H1 (cell line): ENCODE results near the gene NIT2. TPM values are rescaled to one million over a fixed set of nuclear protein-coding genes. Genes with fewer than 3 reads are reported as not detected.

Experiments used
- CTCF ChIA-PET: fragments of 300-600 bp; sonication (Branson Sonifier 250); formaldehyde crosslinking; loops from one replicate; lab custom pipeline; 2021; ENCODE audit not compliant: partially characterized antibody; lab: Charles Lee
- POLR2A ChIA-PET: fragments of 300-600 bp; sonication (Branson Sonifier 250); formaldehyde crosslinking; loops from one replicate; lab custom pipeline; 2021; ENCODE audit warnings: inconsistent platforms; ENCODE audit not compliant: partially characterized antibody; lab: Charles Lee
- DNase-seq, 2 experiments: peaks; one replicate each; pipeline versions ENCODE4 v3.0.0 to v3.0.0-alpha.2; 2010 to 2022; ENCODE audit warnings: low spot score in 2 of 2, low read depth in 1 of 2, mixed read lengths in 1 of 2
- FAIRE-seq: peaks from 2 replicates; lab custom pipeline; 2011; peaks lifted over from hg19 to GRCh38; lab: Jason Lieb, UNC
- H2AFZ ChIP-seq: 2 replicates; pipeline ENCODE4 v1.8.1; 2012; ENCODE audit warnings: low read length, inconsistent platforms
- H2AK5ac ChIP-seq: 2 replicates; pipeline ENCODE4 v1.6.1; 2013; ENCODE audit warnings: low read depth, low read length
- H2BK120ac ChIP-seq: replicated peaks from 2 replicates; pipeline ENCODE3; 2013; ENCODE audit warnings: low read depth, low read length, inconsistent platforms
- H2BK12ac ChIP-seq: 2 replicates; pipeline ENCODE4 v1.6.1; 2013; ENCODE audit warnings: low read depth, low read length
- H2BK15ac ChIP-seq: 2 replicates; pipeline ENCODE4 v1.6.1; 2013; ENCODE audit warnings: low read length
- H2BK20ac ChIP-seq: 2 replicates; pipeline ENCODE4 v1.6.1; 2013; ENCODE audit warnings: low read length
- H2BK5ac ChIP-seq: 2 replicates; pipeline ENCODE4 v1.6.1; 2013; ENCODE audit warnings: low read depth, low read length
- H3K14ac ChIP-seq: 2 replicates; pipeline ENCODE4 v1.6.1; 2013; ENCODE audit warnings: inconsistent platforms; ENCODE audit not compliant: insufficient read length
- H3K18ac ChIP-seq: 2 replicates; pipeline ENCODE4 v1.6.1; 2013; ENCODE audit warnings: low read length; ENCODE audit errors: extremely low read depth
- H3K23ac ChIP-seq: 2 replicates; pipeline ENCODE4 v1.6.1; 2013; ENCODE audit warnings: inconsistent platforms; ENCODE audit not compliant: insufficient read length
- H3K23me2 ChIP-seq: 2 replicates; pipeline ENCODE4 v1.6.1; 2013; ENCODE audit warnings: low read depth, low read length
- H3K27ac ChIP-seq: 2 replicates; pipeline ENCODE4 v1.6.1; 2011; ENCODE audit warnings: low read depth, low read length, inconsistent platforms
- H3K27me3 ChIP-seq, 4 experiments: replicated peaks in 1 of 4; 1 replicate in 1 of 4; 2 replicates in 3 of 4; pipeline versions ENCODE4 v1.6.1 to v1.8.1; 2011 to 2013; ENCODE audit warnings: low read length in 3 of 4, mild to moderate bottlenecking in 3 of 4, inconsistent platforms in 2 of 4, mixed read lengths in 2 of 4, moderate library complexity in 1 of 4; ENCODE audit not compliant: control insufficient read depth in 3 of 4, insufficient read depth in 3 of 4; ENCODE audit errors: extremely low read depth in 1 of 4
- H3K36me3 ChIP-seq, 4 experiments: 2 replicates each; pipeline versions ENCODE4 v1.6.1 to v1.8.1; 2011 to 2013; ENCODE audit warnings: mild to moderate bottlenecking in 4 of 4, low read length in 3 of 4, moderate library complexity in 2 of 4, control low read depth in 1 of 4, inconsistent platforms in 1 of 4; ENCODE audit not compliant: insufficient read depth in 4 of 4, control insufficient read depth in 2 of 4
- H3K4ac ChIP-seq: replicated peaks from 2 replicates; pipeline ENCODE3; 2013; ENCODE audit warnings: low read length, low read depth, mixed read lengths, inconsistent platforms; ENCODE audit not compliant: insufficient read length
- H3K4me1 ChIP-seq, 4 experiments: replicated peaks in 1 of 4; 1 replicate in 1 of 4; 2 replicates in 3 of 4; pipeline versions ENCODE4 v1.6.1 to v1.8.1; 2011 to 2013; ENCODE audit warnings: low read length in 3 of 4, inconsistent platforms in 2 of 4, mixed read lengths in 1 of 4; ENCODE audit not compliant: insufficient read depth in 4 of 4, control insufficient read depth in 3 of 4
- H3K4me2 ChIP-seq, 2 experiments: 2 replicates each; pipeline versions ENCODE4 v1.6.1 to v1.8.1; 2011 to 2013; ENCODE audit warnings: low read depth in 2 of 2, low read length in 2 of 2, control low read depth in 1 of 2, inconsistent platforms in 1 of 2, mild to moderate bottlenecking in 1 of 2; ENCODE audit not compliant: insufficient read depth in 1 of 2
- H3K4me3 ChIP-seq, 4 experiments: fragments of 200-600, 300-600 bp in 1 of 4; sonication (generic), shearing (Covaris generic), sonication (Bioruptor Twin) in 1 of 4; 2 replicates each; pipeline versions ENCODE4 v1.5.1 to v1.8.1; 2011 to 2016; ENCODE audit warnings: low read length in 4 of 4, low read depth in 3 of 4, control low read depth in 2 of 4, inconsistent platforms in 2 of 4, mild to moderate bottlenecking in 2 of 4, mixed read lengths in 1 of 4, moderate library complexity in 1 of 4; ENCODE audit not compliant: insufficient read depth in 2 of 4; ENCODE audit errors: extremely low read depth in 1 of 4
- H3K56ac ChIP-seq: replicated peaks from 2 replicates; pipeline ENCODE3; 2013; ENCODE audit warnings: low read depth, mild to moderate bottlenecking, mixed read lengths, low read length, inconsistent platforms; ENCODE audit not compliant: insufficient read length
- H3K79me1 ChIP-seq: 2 replicates; pipeline ENCODE4 v1.6.1; 2013; ENCODE audit warnings: low read depth, low read length, control low read depth
- H3K79me2 ChIP-seq, 2 experiments: 2 replicates each; pipeline versions ENCODE4 v1.6.1 to v1.8.1; 2012 to 2013; ENCODE audit warnings: low read length in 2 of 2, mild to moderate bottlenecking in 2 of 2, inconsistent platforms in 1 of 2; ENCODE audit not compliant: insufficient read depth in 2 of 2, control insufficient read depth in 1 of 2
- H3K9ac ChIP-seq, 4 experiments: replicated peaks in 1 of 4; 1 replicate in 1 of 4; 2 replicates in 3 of 4; pipeline versions ENCODE4 v1.6.1 to v1.8.1; 2011 to 2013; ENCODE audit warnings: low read depth in 3 of 4, low read length in 3 of 4, control low read depth in 2 of 4, mild to moderate bottlenecking in 2 of 4, moderate library complexity in 2 of 4, inconsistent platforms in 1 of 4; ENCODE audit errors: extremely low read depth in 1 of 4
- H3K9me3 ChIP-seq, 2 experiments: 2 replicates each; pipeline versions ENCODE4 v1.6.1 to v1.8.1; 2012 to 2013; ENCODE audit warnings: mild to moderate bottlenecking in 2 of 2, moderate library complexity in 2 of 2, control low read depth in 1 of 2, inconsistent platforms in 1 of 2, low read depth in 1 of 2, low read length in 1 of 2, mixed read lengths in 1 of 2; ENCODE audit not compliant: insufficient read depth in 2 of 2
- H4K20me1 ChIP-seq, 2 experiments: replicated peaks in 1 of 2; 2 replicates each; pipeline versions ENCODE3 to v1.8.1; 2011 to 2013; ENCODE audit warnings: inconsistent platforms in 2 of 2, low read length in 2 of 2, mild to moderate bottlenecking in 1 of 2; ENCODE audit not compliant: insufficient read depth in 2 of 2, control insufficient read depth in 1 of 2
- H4K5ac ChIP-seq: 2 replicates; pipeline ENCODE4 v1.6.1; 2013; ENCODE audit warnings: low read length, low read depth, mixed read lengths, inconsistent platforms; ENCODE audit not compliant: insufficient read length
- H4K8ac ChIP-seq: 2 replicates; pipeline ENCODE4 v1.8.0; 2013; ENCODE audit warnings: mild to moderate bottlenecking, moderate library complexity, low read length, inconsistent platforms; ENCODE audit not compliant: insufficient read depth; ENCODE audit errors: extremely low read depth
- H4K91ac ChIP-seq: replicated peaks from 2 replicates; pipeline ENCODE3; 2013; ENCODE audit warnings: low read length, mixed read lengths, inconsistent platforms; ENCODE audit not compliant: insufficient read length
- ATF2 ChIP-seq: IDR thresholded peaks from 2 replicates; pipeline ENCODE4 v1.6.1; 2012; ENCODE audit warnings: low read length, inconsistent platforms
- PHF8 ChIP-seq: fragments of 200-600 bp; sonication (generic); conservative IDR thresholded peaks from 2 replicates; pipeline ENCODE4 v1.7.1; 2012; ENCODE audit warnings: low read depth, mild to moderate bottlenecking, inconsistent platforms, low read length, moderate library complexity
- POU5F1 ChIP-seq: IDR thresholded peaks from 2 replicates; pipeline ENCODE4 v1.6.1; 2011; ENCODE audit warnings: low read depth, mild to moderate bottlenecking, low read length, moderate library complexity
- SIN3A ChIP-seq, 2 experiments: IDR thresholded peaks in 1 of 2; conservative IDR thresholded peaks in 1 of 2; 2 replicates each; pipeline ENCODE4 v1.6.1; 2011 to 2012; ENCODE audit warnings: low read length in 2 of 2, improper control_type of control experiment in 1 of 2, low read depth in 1 of 2, mild to moderate bottlenecking in 1 of 2
- SIX5 ChIP-seq: IDR thresholded peaks from 2 replicates; pipeline ENCODE4 v1.6.1; 2011; ENCODE audit warnings: mild to moderate bottlenecking, low read depth, low read length
- SP4 ChIP-seq: IDR thresholded peaks from 2 replicates; pipeline ENCODE4 v1.6.1; 2012; ENCODE audit warnings: low read length, inconsistent platforms
- SUZ12 ChIP-seq: fragments of 200-600 bp; sonication (generic); IDR thresholded peaks from 2 replicates; pipeline ENCODE4 v1.6.1; 2012; ENCODE audit warnings: mild to moderate bottlenecking, inconsistent platforms, low read length, moderate library complexity, mixed read lengths
- TBP ChIP-seq: IDR thresholded peaks from 2 replicates; pipeline ENCODE4 v1.6.1; 2011; ENCODE audit warnings: low read depth, low read length, improper control_type of control experiment
- TEAD4 ChIP-seq: IDR thresholded peaks from 2 replicates; pipeline ENCODE4 v1.6.1; 2012; ENCODE audit warnings: low read depth, low read length, inconsistent platforms, mixed read lengths
- WGBS, 2 experiments: shearing (Covaris generic) in 1 of 2; methylation state at CpG; one replicate each; pipeline versions ENCODE4 v1.1.6 to v1.1.7; 2013 to 2015; ENCODE audit warnings: low lambda C conversion rate in 2 of 2, mixed read lengths in 2 of 2, inconsistent platforms in 1 of 2, low coverage in 1 of 2, missing lambda C conversion rate in 1 of 2; ENCODE audit not compliant: insufficient replicate concordance in 2 of 2, insufficient coverage in 1 of 2, insufficient read length in 1 of 2; ENCODE audit errors: extremely low coverage in 1 of 2, missing lambda C conversion rate in 1 of 2; 5-methylcytosine and 5-hydroxymethylcytosine counted together
- polyA plus RNA-seq, 7 experiments: library from polyadenylated mRNA; depleted of rRNA in 3 of 7; stranded (reverse) in 5 of 7; unstranded in 2 of 7; fragments of >200 nt in 5 of 7; fragments of 200-250 nt in 2 of 7; gene quantifications; 1 replicate in 5 of 7; 2 replicates in 1 of 7; 4 replicates in 1 of 7; pipeline versions ENCODE4 v1.2.1 to v1.2.3, GENCODE V29; 2011 to 2013; ENCODE audit warnings: missing spikeins in 2 of 7, mixed read lengths in 2 of 7
- total RNA-seq: library from RNA; stranded (reverse); fragmentation: NEBNext Ultra II Directional; extraction: Animal tissue kit (Norgen Biotek cat#: 25700); gene quantifications from 2 replicates; pipeline ENCODE4 v1.2.1, GENCODE V29; 2021

NIT2 gene
- total and polyA plus RNA-seq, 2 of the 8 experiments (the other 6 are each of a cell fraction or from before 2014, with no cell fraction given), result 15.2 to 25.3 TPM

- no peak within 1 kb of the TSS; the same call in 1 of the 2 replicates for H2AK5ac ChIP-seq
- no peak within 1 kb of the TSS for H3K14ac ChIP-seq
- H2AFZ ChIP-seq, result peak within 1 kb of the TSS; percentile 93
- H3K4me1 ChIP-seq, result peaks cover 0 to 3% (median under 1%) of the 10 kb centered on the region in 4 experiments; a peak in 2 of 7 replicates
- H3K4me3 ChIP-seq, result peak within 1 kb of the TSS; percentile 59 to 96 (median 84)
- peak within 1 kb of the TSS; percentile 81 for H2BK5ac ChIP-seq
- peak within 1 kb of the TSS; percentile 91 to 92 for H3K4me2 ChIP-seq
- WGBS, 2 experiments, result 1% methylated on average over 46 of the region's 64 CpGs; no CpG with 5 or more reads in 1 of the 2 experiments
- DNase-seq, result peak; percentile 90 to 93
- H4K8ac ChIP-seq, result peak within 1 kb of the TSS; percentile 98
- ChIA-PET POLR2A (interaction anchor here (0.6 to 5.9 kb wide), 30 partner anchors 9 to 1176 kb away, joined by 3 to 58 read pairs (median 4); partner anchors contain the start of genes NIT2, TFG and TMEM45A), CTCF (interaction anchor here (0.6 to 2.3 kb wide), 8 partner anchors 10 to 569 kb away, joined by 3 to 7 read pairs (median 4); no protein-coding TSS in a partner anchor)
- 0 out of 2 replicates have a peak within 1 kb of the TSS, but pooled peaks have one; percentile 53 for H2BK15ac ChIP-seq
- FAIRE-seq, result peak; percentile 80
- H4K91ac ChIP-seq, result peak within 1 kb of the TSS; percentile 92
- H3K9me3 ChIP-seq, result no peaks in the 10 kb centered on the region
- peak within 1 kb of the TSS; percentile 95 for H3K27ac ChIP-seq
- no peaks in the 10 kb centered on the region; a peak in 1 of 8 replicates for H3K36me3 ChIP-seq
- peak within 1 kb of the TSS; percentile 32 for H3K4ac ChIP-seq
- H3K18ac ChIP-seq, result peak within 1 kb of the TSS; percentile 99
- peak within 1 kb of the TSS; percentile 74 to 97 (median 94) for H3K9ac ChIP-seq
- H3K79me2 ChIP-seq, result peaks cover 17 to 83% of the 10 kb centered on the region in 2 experiments
- no peak within 1 kb of the TSS for H2BK120ac ChIP-seq
- no peaks in the 10 kb centered on the region for H3K27me3 ChIP-seq
- peaks cover 12 to 17% of the 10 kb centered on the region in 2 experiments for H4K20me1 ChIP-seq
- H4K5ac ChIP-seq, result peak within 1 kb of the TSS; percentile 99
- H2BK12ac ChIP-seq, result peak within 1 kb of the TSS; percentile 18; the same call in 1 of the 2 replicates
- no peaks in the 10 kb centered on the region for H3K79me1 ChIP-seq
- peak within 1 kb of the TSS; percentile 87 for H3K56ac ChIP-seq
- H2BK20ac ChIP-seq, result no peak within 1 kb of the TSS
- peaks cover 16% of the 10 kb centered on the region for H3K23me2 ChIP-seq
- H3K23ac ChIP-seq, result no peak within 1 kb of the TSS
- TF ChIP-seq SIX5 (no peak), SP4 (peak; percentile 24; the same call in 1 of the 2 replicates), PHF8 (peak; percentile 98), POU5F1 (no peak), SUZ12 (no peak), ATF2 (0 out of 2 replicates have a peak, but pooled peaks have one; percentile 35), SIN3A (conservative IDR thresholded peaks at IDR 0.05 in 1 of 2, IDR thresholded peaks at IDR 0.05 in 1 of 2; ENCODE audit: low read depth in 1 of 2, low read length in 2 of 2) (peak; percentile 42 to 78; a peak in 2 of 4 replicates), TEAD4 (no peak), TBP (peak; percentile 93)
These were observed 66.5 kb downstream of the NIT2 start, which contains the start of the genes LNP1 and TOMM70 for GRCh38 chr3:100400780-100401673. LNP1 (plus strand) TSS chr3:100401539; CDS start chr3:100429730, 28,191 bp downstream. TOMM70 (minus strand) TSS chr3:100401089; CDS start chr3:100400949, 140 bp downstream.
